HG03060 (cell line): Measurements from ENCODE around the gene CEP126.
A peak's percentile ranks its signal among the peaks of the same experiment; 100 is the strongest.

Experiments used
- ATAC-seq: cut with Tn5 transposase; IDR thresholded peaks from one replicate; pipeline ENCODE4 v1.9.1; 2021; ENCODE audit warnings: low read depth, moderate number of reproducible peaks; ENCODE audit not compliant: unreplicated experiment

Gene CEP126

DNA sequence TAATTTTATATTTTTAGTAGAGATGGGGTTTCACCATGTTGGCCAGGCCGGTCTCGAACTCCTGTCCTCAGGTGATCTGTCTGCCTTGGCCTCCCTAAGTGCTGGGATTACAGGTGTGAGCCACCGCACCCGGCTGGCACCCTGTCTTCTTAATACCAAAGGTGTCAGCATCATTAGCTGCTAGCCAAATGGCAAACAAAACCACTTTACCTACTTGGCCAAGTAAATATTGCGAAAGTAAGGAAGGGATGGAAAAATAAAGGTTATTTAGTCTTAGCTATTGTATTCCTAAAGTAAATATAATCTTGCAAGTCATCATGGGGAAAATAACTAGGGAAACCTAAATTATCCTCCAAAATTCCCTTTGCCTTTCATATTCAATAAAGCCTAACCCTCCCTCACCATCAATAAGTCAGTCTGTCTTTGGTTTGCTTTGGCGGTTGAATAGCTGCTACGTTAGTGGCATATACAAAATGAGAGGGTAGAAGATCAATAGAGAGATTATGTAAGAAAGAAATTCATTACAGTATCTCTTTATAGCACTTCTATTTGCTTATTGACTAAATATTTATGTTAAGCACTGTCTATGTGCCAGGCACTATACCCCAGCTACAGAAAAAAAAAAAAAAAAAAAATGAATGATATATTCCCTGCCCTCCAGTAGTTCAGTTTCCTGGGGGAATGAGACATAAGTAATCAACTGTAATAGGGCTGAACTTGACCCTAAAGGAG, 92.2 kb downstream of the CEP126 start:
- ATAC-seq: no peak

DNA sequence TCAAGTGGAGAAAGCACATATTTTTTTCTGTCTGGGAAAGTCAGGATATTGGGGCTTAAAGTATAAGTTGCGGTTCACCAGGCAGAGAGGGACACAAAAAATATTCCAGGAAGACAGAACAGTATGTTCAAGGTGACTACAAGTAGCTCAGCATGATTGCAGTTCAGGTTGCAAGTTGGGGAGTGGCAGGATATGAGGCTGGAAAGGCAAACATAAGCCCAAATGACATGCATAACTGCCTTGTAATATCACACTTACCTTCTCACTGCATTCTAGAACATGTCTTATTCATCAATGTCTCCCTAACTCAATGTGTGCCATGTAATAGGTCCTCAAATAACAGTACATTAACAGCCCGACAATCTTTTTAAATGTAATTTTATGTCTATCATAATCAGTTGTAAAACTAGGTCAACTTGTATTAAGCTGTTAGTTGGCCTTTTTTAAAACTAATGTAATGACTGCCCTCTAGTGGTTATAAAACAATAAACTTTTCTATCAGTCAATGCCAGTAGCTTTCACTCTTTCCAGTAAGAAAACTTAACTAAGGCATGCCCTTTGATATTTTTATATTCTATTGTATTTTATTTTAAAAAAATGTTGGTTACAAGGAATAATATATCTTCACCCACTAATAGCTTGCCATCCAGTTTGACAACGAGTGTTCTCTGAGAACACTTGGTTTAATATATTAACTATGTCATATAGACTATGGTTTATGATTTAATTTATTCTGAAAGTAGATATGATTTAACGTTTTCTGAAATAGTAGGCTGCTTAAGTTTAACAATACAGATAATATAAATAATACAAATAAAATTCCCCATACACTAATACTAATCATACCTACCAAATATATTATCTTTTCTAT, 93.0 kb downstream of the CEP126 start:
- peak; percentile 73 for ATAC-seq

GRCh38 chr11:102010776-102011494, 96.1 kb downstream of the CEP126 start:
- ATAC-seq: no peak

DNA sequence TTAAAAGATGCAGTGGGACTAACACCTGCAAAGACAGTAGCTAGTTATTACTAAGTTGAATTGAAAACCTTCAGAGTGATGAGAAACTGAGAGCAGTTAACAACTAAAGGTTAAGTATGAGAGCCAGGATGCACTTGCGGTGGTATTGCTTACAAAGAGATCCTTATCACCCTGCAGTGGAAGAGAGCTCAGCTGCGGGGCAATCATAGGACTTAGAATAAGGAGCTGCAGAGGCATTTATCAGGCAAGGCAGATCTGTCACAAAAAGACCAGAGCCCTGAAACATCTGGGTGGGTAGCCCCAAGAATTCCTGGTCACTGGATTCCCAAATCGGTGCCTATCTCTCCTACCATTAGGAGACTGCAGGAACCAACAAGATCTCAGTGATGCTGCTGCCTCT, 98.1 kb downstream of the CEP126 start:
- ATAC-seq: no peak

- ATAC-seq: no peak
Observed at GRCh38 chr11:102014756-102015155, 99.9 kb downstream of the CEP126 start.

DNA sequence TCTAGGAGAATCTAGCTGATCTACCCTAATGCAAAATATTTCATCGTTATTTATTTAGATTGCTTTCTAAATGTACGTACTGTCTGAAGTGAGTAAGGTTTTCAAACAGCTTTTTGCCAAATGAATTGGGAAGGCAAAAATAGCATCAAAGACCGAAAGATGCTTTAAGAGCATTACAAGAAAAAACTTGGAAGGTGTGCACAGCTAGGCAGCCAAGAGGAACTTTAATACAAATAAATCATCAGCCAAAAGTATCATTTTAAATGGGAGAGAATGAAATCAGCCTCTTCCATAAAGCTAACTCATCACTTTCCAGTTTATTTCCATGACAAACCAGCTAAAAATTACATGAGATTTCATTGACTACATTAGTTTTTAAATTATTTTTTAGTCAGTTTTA, 102.2 kb downstream of the CEP126 start:
- ATAC-seq: no peak

DNA sequence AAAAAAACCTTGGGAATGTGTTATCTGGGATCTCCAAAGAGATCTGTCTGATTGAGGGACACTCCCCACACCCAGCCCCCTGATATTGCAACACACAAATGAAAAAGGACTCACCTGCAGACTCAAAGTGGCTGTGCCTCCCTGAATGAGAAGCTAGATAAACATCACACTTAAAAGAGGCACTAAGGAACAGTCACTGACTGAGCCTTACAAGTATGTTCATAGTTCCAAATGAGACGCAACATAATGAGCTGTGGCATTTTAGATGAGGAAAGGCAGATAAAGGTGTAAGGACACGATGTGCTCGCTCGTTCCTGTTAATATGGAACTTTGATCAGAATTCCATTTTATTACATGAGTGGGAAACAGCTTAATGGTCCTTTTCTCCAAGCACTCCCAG, 111.4 kb downstream of the CEP126 start:
- no peak for ATAC-seq

GRCh38 chr11:102026959-102027358, 112.1 kb downstream of the CEP126 start:
- no peak for ATAC-seq

GRCh38 chr11:102036757-102037156, 121.9 kb downstream of the CEP126 start:
- ATAC-seq: no peak

DNA sequence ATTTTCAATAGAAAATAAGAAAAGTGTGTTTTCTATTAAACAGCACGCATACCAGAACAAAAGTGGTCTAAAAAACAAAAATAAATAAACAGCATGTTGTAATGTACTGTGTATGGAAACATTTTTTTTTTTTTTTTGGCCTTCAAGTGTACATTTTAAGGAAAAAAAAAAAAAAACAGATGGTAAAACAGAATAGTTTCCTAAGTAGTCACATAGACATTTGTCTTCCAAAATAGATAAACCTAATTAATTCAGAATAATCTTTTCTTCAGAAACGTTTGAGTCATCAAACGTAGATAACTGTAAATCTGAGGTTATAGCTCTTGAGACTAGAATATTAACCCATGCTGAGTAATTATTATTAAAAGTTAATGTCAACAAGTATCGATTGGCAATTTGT, 132.0 kb downstream of the CEP126 start:
- ATAC-seq: no peak

- ATAC-seq: no peak
Observed at GRCh38 chr11:102047305-102047924, 132.6 kb downstream of the CEP126 start, which contains the start of gene CFAP300. Gene CFAP300, plus strand, starts transcription at chr11:102047437. Its CDS starts 34 bp downstream, at chr11:102047471.
